ENCODE measurements around the gene MALRD1. TPM values are rescaled to one million over a fixed set of nuclear protein-coding genes. Genes with fewer than 3 reads are reported as not detected.
"Not testable (repeated sequence)": the region's sequence is repeated elsewhere in the genome, so short reads cannot be mapped to it uniquely, and the experiment has no call there.

The MALRD1 gene
- total RNA-seq, 1 donor from 2014 or later, result 2.3 TPM

DNA sequence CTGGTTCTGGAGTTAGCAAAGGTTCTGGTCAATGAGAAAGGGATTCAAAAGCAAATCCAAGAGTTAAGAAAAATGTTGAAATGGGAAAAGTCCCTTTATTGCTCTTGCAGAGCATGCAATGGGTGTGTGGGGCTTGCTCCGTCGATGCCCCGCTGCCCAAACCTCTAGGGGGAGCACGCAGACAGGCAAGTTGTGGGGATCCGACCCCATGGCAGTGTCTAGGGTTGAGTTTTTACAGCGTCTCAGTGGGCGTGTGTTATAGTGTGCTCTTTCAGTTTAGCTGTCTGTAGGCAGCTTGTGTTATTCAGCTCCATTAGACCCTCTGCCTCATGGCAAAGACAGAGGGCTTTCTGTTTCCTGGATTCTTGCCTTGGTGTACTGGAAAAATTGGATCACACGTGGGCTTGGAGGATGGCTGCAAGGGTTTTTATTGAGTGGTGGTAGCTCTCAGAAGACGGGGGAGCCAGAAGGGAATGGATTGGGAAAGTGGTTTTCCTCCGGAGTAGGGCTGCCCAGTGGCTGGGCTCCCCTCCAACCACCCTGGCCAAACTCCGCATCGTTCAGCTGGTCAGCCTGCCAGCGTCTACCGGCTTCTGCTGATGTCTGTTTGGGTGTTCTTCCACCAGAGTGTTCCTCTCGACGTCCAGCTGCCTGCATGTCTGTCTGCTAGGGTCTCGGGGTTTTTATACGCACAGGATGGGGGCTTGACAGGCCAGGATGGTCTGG lies 665.4 kb downstream of the MALRD1 start:
- no peak for DNase-seq (ENCODE audit: low spot score)

DNA sequence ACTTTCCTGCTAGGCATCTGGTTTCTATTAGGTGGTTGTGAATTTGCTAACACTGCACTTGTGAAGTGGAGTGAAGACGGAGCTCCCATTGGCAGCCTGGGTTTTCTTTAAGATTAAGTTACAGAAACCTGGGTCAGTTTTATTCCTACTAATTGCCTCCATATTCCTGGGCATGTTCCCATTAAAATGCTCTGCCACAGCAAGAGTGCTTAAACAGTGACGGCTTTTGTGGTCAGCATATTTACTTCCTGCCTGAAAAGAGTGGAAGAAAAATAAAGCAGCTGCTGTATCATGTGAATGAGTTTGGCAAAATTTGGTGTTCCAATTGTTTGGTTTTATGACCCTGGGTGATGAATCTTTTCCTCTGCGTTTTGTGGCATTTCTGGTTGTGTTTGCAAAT lies 670.7 kb downstream of the MALRD1 start:
- no peak for DNase-seq (ENCODE audit: low spot score)

GRCh38 chr10:19724287-19724686 lies 675.7 kb downstream of the MALRD1 start:
- no peak for DNase-seq (ENCODE audit: low spot score)

DNA sequence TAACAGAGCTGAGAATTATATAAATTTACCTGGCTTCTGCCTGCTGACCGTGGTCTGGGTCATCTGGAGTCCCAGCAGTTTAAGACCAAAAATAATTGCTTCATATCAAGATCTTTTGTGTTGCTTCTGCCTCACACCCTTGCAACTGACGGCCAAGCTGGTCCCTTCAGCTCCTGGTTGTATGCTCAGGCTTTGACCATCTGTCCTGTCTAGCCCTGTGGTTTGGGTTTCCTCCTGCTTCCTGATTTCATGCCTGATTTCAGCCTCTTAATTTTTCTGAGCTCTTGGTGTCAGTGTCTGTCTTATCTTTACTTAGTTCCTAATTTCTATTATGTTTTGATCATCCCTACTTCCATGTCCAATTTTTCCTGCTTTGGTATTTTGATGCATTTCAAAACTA lies 679.8 kb downstream of the MALRD1 start:
- no peak for DNase-seq (ENCODE audit: low spot score)

GRCh38 chr10:19728964-19729363 lies 680.4 kb downstream of the MALRD1 start:
- no peak for DNase-seq (ENCODE audit: low spot score)

DNA sequence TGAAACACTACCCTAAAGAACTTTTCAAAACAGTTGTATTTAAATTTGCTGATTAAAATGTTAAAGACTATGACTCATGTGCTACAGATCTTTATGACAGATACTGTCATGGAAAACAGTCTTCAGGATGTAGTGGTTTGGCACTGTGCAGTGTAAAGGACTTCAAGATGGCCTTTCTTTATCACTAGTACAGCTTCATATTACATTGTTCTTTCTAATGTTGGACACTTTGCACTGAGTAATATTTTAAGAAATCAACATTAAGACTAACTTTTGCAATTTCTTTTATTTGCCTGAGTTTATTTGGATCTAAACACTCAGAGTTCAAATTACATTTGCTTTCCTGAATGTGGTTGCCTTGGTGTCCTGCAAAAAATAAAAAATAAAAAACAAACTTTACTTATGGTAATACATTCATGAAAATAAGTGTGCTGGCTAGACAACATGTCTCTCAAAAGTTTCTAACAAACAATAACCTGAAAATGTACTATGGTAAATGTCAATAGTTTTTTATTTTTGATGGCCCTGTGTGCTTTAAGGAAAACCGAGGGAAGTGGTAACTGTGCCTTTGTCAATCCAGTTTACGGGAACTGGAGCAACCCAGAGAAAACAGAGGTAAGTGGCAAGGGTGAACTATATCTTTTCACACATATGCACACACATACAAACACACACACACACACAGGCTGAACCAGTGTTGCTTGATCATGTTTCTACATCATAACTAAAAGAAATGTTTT lies 681.7 kb downstream of the MALRD1 start:
- DNase-seq (ENCODE audit: low spot score), result no peak

- no peak for DNase-seq (ENCODE audit: low spot score)
These were observed 682.3 kb downstream of the MALRD1 start for GRCh38 chr10:19730907-19731217.

- no peak for DNase-seq (ENCODE audit: low spot score)
These were observed 683.0 kb downstream of the MALRD1 start for GRCh38 chr10:19731560-19731959.

DNA sequence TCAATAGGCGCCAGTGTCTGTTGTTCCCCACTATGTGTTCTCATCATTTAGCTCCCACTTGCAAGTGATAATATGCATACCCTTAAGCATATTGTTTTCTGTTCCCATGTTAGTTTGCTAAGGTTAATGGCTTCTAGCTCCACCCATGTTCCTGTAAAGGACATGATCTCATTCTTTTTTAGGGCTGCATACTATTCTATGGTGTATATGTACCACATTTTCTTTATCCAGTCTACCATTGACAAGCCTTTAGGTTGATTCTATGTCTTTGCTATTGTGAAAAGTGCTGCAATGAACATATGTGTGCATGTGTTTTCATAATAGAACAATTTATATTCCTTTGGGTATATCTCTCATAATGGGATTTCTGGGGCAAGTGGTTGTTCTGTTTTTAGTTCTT lies 689.8 kb downstream of the MALRD1 start:
- no peak for DNase-seq (ENCODE audit: low spot score)

DNA sequence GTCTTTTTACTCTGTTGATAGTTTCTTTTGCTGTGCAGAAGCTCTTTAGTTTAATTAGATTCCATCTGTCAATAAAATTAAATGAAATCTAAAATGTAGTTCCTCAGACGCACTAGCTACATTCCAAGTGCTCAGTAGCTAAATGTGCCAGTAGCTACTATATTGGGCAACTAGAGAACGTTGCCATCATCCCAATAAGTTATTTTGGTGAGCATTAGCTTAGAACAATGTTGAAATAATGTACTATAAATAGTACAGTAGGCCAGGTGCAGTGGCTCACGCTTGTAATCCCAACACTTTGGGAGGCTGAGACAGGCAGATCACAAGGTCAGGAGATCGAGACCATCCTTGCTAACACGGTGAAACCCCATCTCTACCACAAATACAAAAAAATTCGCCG lies 690.6 kb downstream of the MALRD1 start:
- DNase-seq (ENCODE audit: low spot score), result not testable (repeated sequence)

DNA sequence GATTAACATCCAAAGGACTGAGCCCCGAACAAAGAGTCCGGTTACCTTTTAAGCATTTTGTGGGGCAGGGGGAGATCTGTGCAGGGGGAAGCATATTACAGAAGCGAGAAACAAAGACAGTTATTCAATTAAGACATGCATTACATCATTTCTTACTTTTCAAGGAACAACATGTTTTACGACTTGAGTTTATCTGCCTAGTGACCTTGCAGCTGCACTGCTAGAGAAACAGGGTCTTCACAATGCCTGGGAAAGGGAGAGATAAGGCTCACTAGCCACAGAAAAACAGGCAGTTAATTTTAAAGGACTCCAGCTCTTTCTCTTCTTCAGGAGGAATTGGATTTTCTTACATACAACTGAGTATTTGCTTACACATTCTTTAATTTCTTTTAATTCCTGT lies 693.5 kb downstream of the MALRD1 start:
- DNase-seq (ENCODE audit: low spot score), result not testable (repeated sequence)

GRCh38 chr10:19745672-19746071 lies 697.1 kb downstream of the MALRD1 start:
- no peak for DNase-seq (ENCODE audit: low spot score)

GRCh38 chr10:19749185-19749729 lies 700.7 kb downstream of the MALRD1 start:
- no peak for DNase-seq (ENCODE audit: low spot score)

- no peak for DNase-seq (ENCODE audit: low spot score)
These were observed 702.4 kb downstream of the MALRD1 start for GRCh38 chr10:19750972-19751371.

- DNase-seq (ENCODE audit: low spot score), result no peak
These were observed 708.3 kb downstream of the MALRD1 start for GRCh38 chr10:19756919-19757318.

DNA sequence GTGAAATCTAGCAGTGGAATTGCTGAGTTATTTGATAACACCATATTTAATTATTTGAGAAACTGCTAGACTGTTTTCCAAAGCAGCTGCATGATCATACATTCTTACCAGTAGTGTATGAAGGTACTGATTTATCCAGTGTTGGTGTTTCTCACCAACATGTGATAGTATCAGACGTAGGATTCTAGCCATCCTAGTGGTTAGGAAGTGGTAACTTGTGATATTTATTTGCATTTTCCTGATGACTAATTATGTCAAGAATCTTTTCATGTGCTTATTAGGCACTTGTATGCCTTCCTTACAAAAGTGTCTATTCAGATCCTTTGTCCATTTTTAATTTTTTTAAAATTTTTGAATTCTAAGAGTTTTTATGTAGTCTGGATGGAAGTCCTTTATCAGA lies 713.4 kb downstream of the MALRD1 start:
- DNase-seq (ENCODE audit: low spot score), result no peak

- no peak for DNase-seq (ENCODE audit: low spot score)
These were observed 715.5 kb downstream of the MALRD1 start for GRCh38 chr10:19764111-19764510.

- DNase-seq (ENCODE audit: low spot score), result no peak
These were observed 719.3 kb downstream of the MALRD1 start for GRCh38 chr10:19767876-19768275.

DNA sequence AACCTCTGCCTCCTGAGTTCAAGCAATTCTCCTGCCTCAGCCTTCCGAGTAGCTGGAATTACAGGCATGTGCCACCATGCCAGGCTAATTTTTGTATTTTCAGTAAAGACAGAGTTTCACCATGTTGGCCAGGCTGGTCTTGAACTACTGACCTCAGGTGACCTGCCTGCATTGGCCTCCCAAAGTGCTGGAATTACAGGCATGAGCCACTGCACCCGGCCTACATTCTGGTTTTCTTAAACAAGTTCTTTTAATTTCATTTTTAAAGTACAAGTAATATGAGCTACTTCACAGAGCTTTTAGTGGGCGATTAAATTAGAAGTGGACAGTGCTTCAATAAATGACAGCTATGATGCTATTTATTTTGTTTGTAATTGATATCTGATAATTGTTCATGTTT lies 721.2 kb downstream of the MALRD1 start:
- DNase-seq (ENCODE audit: low spot score), result not testable (repeated sequence)

DNA sequence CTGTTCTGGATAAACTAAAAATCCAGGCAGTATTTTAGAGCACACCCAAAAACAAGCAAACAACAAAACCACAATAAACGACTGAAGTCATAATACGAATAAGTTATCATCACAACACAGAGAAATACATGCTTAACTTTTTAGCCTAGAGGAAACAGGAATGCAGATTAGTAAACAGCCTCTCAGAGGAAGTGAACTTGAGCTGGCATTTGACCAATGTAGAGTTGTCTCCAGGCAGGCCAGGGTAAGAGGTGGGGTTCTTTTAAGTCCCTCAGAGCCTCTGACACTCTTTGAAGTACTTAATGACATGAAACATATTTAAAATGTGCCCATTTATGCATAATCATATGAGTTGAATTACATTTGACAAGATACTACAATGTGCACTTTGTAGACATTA lies 724.4 kb downstream of the MALRD1 start:
- no peak for DNase-seq (ENCODE audit: low spot score)

GRCh38 chr10:19775296-19775695 lies 726.7 kb downstream of the MALRD1 start:
- no peak for DNase-seq (ENCODE audit: low spot score)

- DNase-seq (ENCODE audit: low spot score), result no peak
These were observed 729.2 kb downstream of the MALRD1 start for GRCh38 chr10:19777806-19778205.

DNA sequence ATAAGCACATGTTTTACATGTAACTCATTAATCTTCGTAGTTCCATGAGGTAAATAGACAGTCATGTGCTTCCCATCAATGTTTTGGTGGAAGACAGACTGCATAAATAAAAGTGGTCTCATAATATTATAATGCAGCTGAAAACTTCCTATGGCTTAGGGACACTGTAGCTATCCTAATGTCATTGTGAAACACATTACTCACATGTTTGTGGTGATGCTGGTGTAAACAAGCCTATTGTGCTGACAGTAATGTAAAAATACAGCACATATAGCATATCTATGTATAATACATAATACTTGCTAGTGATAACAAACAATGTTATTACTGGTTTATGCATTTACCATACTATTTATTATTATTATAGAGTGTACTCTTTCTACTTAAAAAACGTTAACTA lies 730.4 kb downstream of the MALRD1 start:
- no peak for DNase-seq (ENCODE audit: low spot score)
